OCI-LY1 (cell line): ENCODE data around the gene FOXL3.

Experiments
- CTCF ChIP-seq: fragments of 200-600 bp; sonication (generic), shearing (Covaris generic); IDR thresholded peaks from 2 replicates; pipeline ENCODE4 v1.5.1; 2017; ENCODE audit warnings: mild to moderate bottlenecking, antibody characterized with exemption, low read length, moderate library complexity, mixed read lengths
- EZH2 ChIP-seq: fragments of 200-600 bp; sonication (generic), shearing (Covaris generic); IDR thresholded peaks from 2 replicates; pipeline ENCODE4 v1.8.0; 2017; ENCODE audit warnings: borderline replicate concordance, mixed run types, mild to moderate bottlenecking, antibody characterized with exemption, low read length, moderate library complexity, mixed read lengths

- no peak for TF ChIP-seq CTCF
- no peak for TF ChIP-seq EZH2
Observed at GRCh38 chr7:303425-303824, 13.5 kb downstream of the FOXL3 start.
